Bronchial epithelial cell (primary cell): ENCODE measurements around the gene SMURF2. TPM values are rescaled to one million over a fixed set of nuclear protein-coding genes. Genes with fewer than 3 reads are reported as not detected.

Experiments
- DNase-seq: peaks from one replicate; pipeline ENCODE4 v3.0.0-alpha.2; 2010; ENCODE audit warnings: low read depth
- FAIRE-seq: peaks from 2 replicates; lab custom pipeline; 2011; peaks lifted over from hg19 to GRCh38; lab: Jason Lieb, UNC
- H3K27me3 ChIP-seq: 2 replicates; pipeline ENCODE4 v1.5.1; 2011; ENCODE audit warnings: low read length; ENCODE audit not compliant: control insufficient read depth, insufficient read depth
- H3K36me3 ChIP-seq: 2 replicates; pipeline ENCODE4 v1.5.1; 2011; ENCODE audit warnings: low read length; ENCODE audit not compliant: control insufficient read depth, insufficient read depth
- H3K4me3 ChIP-seq: 2 replicates; pipeline ENCODE4 v1.5.1; 2011; ENCODE audit warnings: mild to moderate bottlenecking, low read depth, low read length, control low read depth
- total RNA-seq: library from RNA; depleted of rRNA; stranded (reverse); fragments of >200 nt; gene quantifications from 2 replicates; pipeline ENCODE4 v1.2.1, GENCODE V29; 2014
- TF ChIP-seq, protein P1 (sequence below): IDR thresholded peaks from 2 replicates; pipeline ENCODE4 v1.5.1; 2011; ENCODE audit warnings: mild to moderate bottlenecking, moderate library complexity, low read length, control low read depth, inconsistent platforms; ENCODE audit not compliant: insufficient read depth, severe bottlenecking

Gene SMURF2
- total RNA-seq, 1 donor from 2014 or later: 52.4 TPM

DNA sequence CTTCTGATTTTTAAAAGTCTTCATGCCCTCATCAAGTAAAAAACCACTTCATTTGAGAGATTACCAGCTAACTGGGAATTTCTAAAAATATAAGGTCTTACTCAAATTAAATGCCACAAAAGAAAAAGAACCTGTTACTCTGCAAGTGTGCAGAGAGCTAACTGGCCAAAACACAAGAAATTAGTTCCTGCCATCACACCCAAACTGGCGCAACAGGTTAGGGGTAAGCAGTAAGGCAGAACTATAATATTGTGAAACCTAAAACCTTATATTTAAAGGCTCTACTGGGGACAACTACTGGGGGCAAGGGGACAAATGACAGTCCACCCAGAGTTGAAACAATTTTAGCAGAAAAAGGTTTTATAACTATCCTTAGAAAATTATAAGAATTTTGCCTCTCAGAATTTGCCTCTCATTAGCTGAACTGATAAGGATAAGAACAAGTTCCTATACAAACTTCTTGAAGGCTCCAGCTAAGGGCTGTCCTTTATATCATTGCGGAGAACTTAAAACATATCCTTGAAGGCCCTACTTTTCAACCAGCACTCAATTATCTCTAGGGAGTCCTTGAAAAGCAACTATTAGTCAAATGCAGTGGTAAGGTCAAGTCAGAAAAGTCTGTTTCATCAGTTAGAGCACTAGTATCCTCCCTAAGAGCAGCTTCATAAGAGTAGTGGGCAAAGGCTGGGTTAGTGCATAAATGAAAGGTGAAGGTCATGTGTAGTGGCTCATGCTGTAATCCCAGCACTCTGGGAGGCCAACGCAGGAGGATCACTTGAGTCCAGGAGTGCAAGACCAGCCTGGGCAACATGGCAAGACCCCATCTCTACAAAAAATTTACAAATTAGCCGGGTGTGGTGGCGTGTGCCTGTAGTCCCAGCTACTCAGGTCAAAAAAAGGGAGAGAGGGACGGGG is 31.5 kb downstream of the SMURF2 start:
- Histone ChIP-seq H3K27me3 (no peaks in the 10 kb centered on the region), H3K36me3 (no peaks in the 10 kb centered on the region), H3K4me3 (no peak overlapping the region)
- FAIRE-seq (no peak), DNase-seq (no peak)
- TF ChIP-seq, protein P1, sequence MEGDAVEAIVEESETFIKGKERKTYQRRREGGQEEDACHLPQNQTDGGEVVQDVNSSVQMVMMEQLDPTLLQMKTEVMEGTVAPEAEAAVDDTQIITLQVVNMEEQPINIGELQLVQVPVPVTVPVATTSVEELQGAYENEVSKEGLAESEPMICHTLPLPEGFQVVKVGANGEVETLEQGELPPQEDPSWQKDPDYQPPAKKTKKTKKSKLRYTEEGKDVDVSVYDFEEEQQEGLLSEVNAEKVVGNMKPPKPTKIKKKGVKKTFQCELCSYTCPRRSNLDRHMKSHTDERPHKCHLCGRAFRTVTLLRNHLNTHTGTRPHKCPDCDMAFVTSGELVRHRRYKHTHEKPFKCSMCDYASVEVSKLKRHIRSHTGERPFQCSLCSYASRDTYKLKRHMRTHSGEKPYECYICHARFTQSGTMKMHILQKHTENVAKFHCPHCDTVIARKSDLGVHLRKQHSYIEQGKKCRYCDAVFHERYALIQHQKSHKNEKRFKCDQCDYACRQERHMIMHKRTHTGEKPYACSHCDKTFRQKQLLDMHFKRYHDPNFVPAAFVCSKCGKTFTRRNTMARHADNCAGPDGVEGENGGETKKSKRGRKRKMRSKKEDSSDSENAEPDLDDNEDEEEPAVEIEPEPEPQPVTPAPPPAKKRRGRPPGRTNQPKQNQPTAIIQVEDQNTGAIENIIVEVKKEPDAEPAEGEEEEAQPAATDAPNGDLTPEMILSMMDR: no peak

DNA sequence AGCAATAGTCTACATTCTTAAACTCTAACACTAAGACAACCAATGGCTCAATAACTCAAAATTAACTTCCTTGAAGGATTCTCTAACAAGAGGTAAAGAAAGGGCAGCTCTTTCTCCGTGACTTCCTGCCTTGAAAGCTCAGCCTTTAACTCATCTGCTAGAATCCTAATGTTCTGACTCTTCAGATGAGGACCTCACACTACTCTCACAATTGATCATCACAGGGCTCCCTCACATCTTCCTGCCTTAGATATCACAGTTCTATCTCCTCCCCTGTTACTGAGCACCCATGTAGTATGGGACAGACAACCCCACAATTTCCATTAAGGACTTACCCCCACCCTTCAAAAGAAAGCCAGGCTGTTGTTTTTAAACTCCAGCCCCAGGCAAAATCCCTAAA is 33.5 kb downstream of the SMURF2 start:
- Histone ChIP-seq H3K27me3 (no peaks in the 10 kb centered on the region), H3K36me3 (no peaks in the 10 kb centered on the region), H3K4me3 (no peak overlapping the region)
- no peak for FAIRE-seq
- DNase-seq: no peak
- TF ChIP-seq, protein P1: no peak

DNA sequence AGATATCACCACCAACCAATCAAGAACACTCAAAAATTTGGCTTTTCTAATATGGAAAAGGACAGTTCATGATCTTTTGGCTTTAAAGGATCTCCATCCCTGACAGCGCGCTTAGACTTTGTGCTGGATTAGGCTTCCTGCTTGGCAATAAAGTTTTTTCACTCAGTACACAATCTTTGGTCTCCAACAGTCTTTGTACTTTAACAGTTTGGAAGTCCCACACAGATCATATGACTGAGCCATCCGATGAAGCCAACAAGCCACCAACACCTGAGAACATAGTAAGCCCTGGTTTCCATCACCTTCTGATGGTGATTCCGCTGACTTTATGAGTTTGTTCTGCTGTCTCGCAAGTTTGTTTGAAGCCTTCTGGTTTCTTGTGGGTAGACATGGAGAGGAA is 34.3 kb downstream of the SMURF2 start:
- DNase-seq (no peak), FAIRE-seq (no peak)
- TF ChIP-seq, protein P1: no peak
- H3K36me3 ChIP-seq: no peaks in the 10 kb centered on the region
- no peaks in the 10 kb centered on the region for H3K27me3 ChIP-seq
- no peak overlapping the region for H3K4me3 ChIP-seq

DNA sequence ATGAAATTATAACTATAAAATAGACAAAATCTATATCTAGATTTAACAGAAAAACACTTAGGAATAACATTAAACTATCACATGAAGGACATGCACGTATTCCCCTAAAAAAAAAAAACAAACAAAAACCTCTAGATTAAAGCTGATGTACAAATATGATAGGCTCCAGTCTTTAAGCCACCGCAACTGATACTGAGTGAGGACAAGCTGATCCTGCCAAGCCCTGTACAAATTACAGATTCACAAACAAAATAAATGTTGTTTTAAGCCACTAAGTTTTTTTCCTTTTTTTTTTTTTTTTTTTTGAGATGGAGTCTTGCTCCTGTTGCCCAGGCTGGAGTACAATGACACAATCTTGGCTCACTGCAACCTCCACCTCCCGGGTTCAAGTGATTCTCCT is 35.3 kb downstream of the SMURF2 start:
- no peak for FAIRE-seq

DNA sequence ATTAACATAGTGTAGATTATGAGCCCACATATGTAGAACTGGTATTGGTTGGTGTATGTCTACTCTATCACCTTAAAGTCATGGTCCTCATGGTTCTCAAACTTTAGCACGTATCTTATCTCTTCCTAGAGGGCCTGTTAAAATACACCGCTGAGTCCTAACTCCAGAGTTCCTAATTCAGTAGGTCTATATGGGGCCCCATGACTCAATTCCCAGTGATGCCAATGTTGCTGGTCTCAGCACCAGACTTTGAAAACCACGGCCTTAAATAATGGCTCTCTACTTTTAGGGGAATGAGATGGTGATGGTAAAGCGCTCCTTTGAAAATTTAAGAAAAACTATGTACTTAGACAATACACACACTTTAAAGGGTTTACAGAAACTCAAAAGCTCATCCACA is 36.6 kb downstream of the SMURF2 start:
- TF ChIP-seq, protein P1: no peak
- no peak for DNase-seq
- FAIRE-seq: no peak
- Histone ChIP-seq H3K36me3 (no peaks in the 10 kb centered on the region), H3K4me3 (no peak overlapping the region), H3K27me3 (no peaks in the 10 kb centered on the region)

More for the DNA sequence above, 35.3 kb downstream of the SMURF2 start:
- Histone ChIP-seq H3K4me3 (no peak overlapping the region), H3K36me3 (no peaks in the 10 kb centered on the region), H3K27me3 (no peaks in the 10 kb centered on the region)
- TF ChIP-seq, protein P1: no peak
- no peak for DNase-seq
